WERI-Rb-1 (cell line): ENCODE data around the gene PRICKLE2.

ENCODE experiments used
- DNase-seq: peaks from one replicate; pipeline ENCODE4 v3.0.0-alpha.2; 2020
- H3K27ac ChIP-seq: fragments of 250-450 bp; sonication (Bioruptor Pico); 2 replicates; pipeline ENCODE4 v1.5.1; 2020; ENCODE audit warnings: mild to moderate bottlenecking, moderate library complexity
- H3K27me3 ChIP-seq: fragments of 250-450 bp; sonication (Bioruptor Pico); 2 replicates; pipeline ENCODE4 v1.5.1; 2021; ENCODE audit warnings: mild to moderate bottlenecking, low read depth, moderate library complexity; ENCODE audit not compliant: insufficient read depth, severe bottlenecking
- H3K36me3 ChIP-seq: fragments of 250-450 bp; sonication (Bioruptor Pico); 2 replicates; pipeline ENCODE4 v1.5.1; 2020; ENCODE audit warnings: mild to moderate bottlenecking, moderate library complexity
- H3K4me3 ChIP-seq: 2 replicates; pipeline ENCODE4 v1.5.1; 2011; ENCODE audit warnings: low read depth, mild to moderate bottlenecking, control low read depth, low read length
- H3K9me3 ChIP-seq: fragments of 250-450 bp; sonication (Bioruptor Pico); 2 replicates; pipeline ENCODE4 v1.5.1; 2021; ENCODE audit warnings: mild to moderate bottlenecking, moderate library complexity; ENCODE audit not compliant: severe bottlenecking
- CTCF ChIP-seq: IDR thresholded peaks from 2 replicates; pipeline ENCODE4 v1.5.1; 2011; ENCODE audit warnings: low read depth, mild to moderate bottlenecking, control low read depth, inconsistent platforms, low read length

The PRICKLE2 gene

GRCh38 chr3:64163019-64163754 is 62.1 kb downstream of the PRICKLE2 start:
- Histone ChIP-seq H3K36me3 (peaks cover 52% of the 10 kb centered on the region), H3K4me3 (no peak overlapping the region), H3K27me3 (no peaks in the 10 kb centered on the region), H3K9me3 (no peaks in the 10 kb centered on the region), H3K27ac (no peak overlapping the region)
- DNase-seq: no peak
- TF ChIP-seq CTCF: no peak

GRCh38 chr3:64161481-64161952 is 63.7 kb downstream of the PRICKLE2 start:
- peaks cover 67% of the 10 kb centered on the region for H3K36me3 ChIP-seq
- no peaks in the 10 kb centered on the region for H3K27me3 ChIP-seq
- no peak for TF ChIP-seq CTCF
- no peak overlapping the region for H3K4me3 ChIP-seq
- DNase-seq: no peak
- H3K9me3 ChIP-seq: no peaks in the 10 kb centered on the region
- no peak overlapping the region for H3K27ac ChIP-seq

GRCh38 chr3:64160000-64160695 is 65.1 kb downstream of the PRICKLE2 start:
- no peak overlapping the region for H3K27ac ChIP-seq
- no peak for TF ChIP-seq CTCF
- no peak for DNase-seq

GRCh38 chr3:64158334-64158733 is 66.9 kb downstream of the PRICKLE2 start:
- Histone ChIP-seq H3K27me3 (no peaks in the 10 kb centered on the region), H3K4me3 (no peak overlapping the region), H3K27ac (no peak overlapping the region), H3K36me3 (peaks cover 85% of the 10 kb centered on the region), H3K9me3 (no peaks in the 10 kb centered on the region)
- TF ChIP-seq CTCF: no peak
- no peak for DNase-seq

More at GRCh38 chr3:64160000-64160695, 65.1 kb downstream of the PRICKLE2 start:
- H3K4me3 ChIP-seq: no peak overlapping the region
- peaks cover 72% of the 10 kb centered on the region for H3K36me3 ChIP-seq
- H3K27me3 ChIP-seq: no peaks in the 10 kb centered on the region
- H3K9me3 ChIP-seq: no peaks in the 10 kb centered on the region

GRCh38 chr3:64157150-64158035 is 67.9 kb downstream of the PRICKLE2 start:
- no peaks in the 10 kb centered on the region for H3K27me3 ChIP-seq
- TF ChIP-seq CTCF: no peak
- H3K9me3 ChIP-seq: no peaks in the 10 kb centered on the region
- H3K27ac ChIP-seq: no peak overlapping the region
- H3K36me3 ChIP-seq: peaks cover 90% of the 10 kb centered on the region
- no peak overlapping the region for H3K4me3 ChIP-seq
- DNase-seq: no peak
